ENCODE measurements around the gene RNF168. TPM values are rescaled to one million over a fixed set of nuclear protein-coding genes. Genes with fewer than 3 reads are reported as not detected.
"Not testable (repeated sequence)": the region's sequence is repeated elsewhere in the genome, so short reads cannot be mapped to it uniquely, and the experiment has no call there.

The RNF168 gene
- total and polyA plus RNA-seq, 3 experiments from 2014 or later: 12.9 to 31.1 (median 29.8) TPM

- H3K27me3 Mint-ChIP-seq, POLR2A ChIA-PET: not testable (repeated sequence)
Measured at GRCh38 chr3:196462680-196463477, 40.7 kb downstream of the RNF168 start.

GRCh38 chr3:196458063-196458462 is 45.5 kb downstream of the RNF168 start:
- no peaks in the 10 kb centered on the region for H3K27me3 Mint-ChIP-seq
- H3K36me3 ChIP-seq (ENCODE audit: insufficient read depth, low read length): no peaks in the 10 kb centered on the region
- no peaks in the 10 kb centered on the region for H3K9me3 ChIP-seq (ENCODE audit: low read length)
- CTCF ChIA-PET: interaction anchor here (0.7 kb wide), 1 partner anchor 183 kb away, joined by 3 read pairs; no protein-coding TSS in a partner anchor
- no peak overlapping the region for H3K4me3 ChIP-seq (ENCODE audit: low read length)
- no peaks in the 10 kb centered on the region for H3K4me1 ChIP-seq (ENCODE audit: insufficient read depth, low read length)
- POLR2A ChIA-PET: interaction anchor here (1.0 kb wide), 1 partner anchor 13 kb away, joined by 12 read pairs; no protein-coding TSS in a partner anchor
- no peaks in the 10 kb centered on the region for H3K9me3 Mint-ChIP-seq
- H3K27me3 ChIP-seq (ENCODE audit: insufficient read depth, low read length, poor library complexity, severe bottlenecking): no peaks in the 10 kb centered on the region
- no peak overlapping the region for H3K27ac ChIP-seq (ENCODE audit: low read depth, low read length)
- H3K4me3 Mint-ChIP-seq: no peak overlapping the region
- H3K4me1 Mint-ChIP-seq: peaks cover 8 to 19% (median 11%) of the 10 kb centered on the region in 3 donors
- peaks cover 3 to 6% (median 3%) of the 10 kb centered on the region in 3 donors for H3K36me3 Mint-ChIP-seq
- peak overlapping the region in 7 of 8 donors; percentile 30 to 86 (median 65) for H3K27ac Mint-ChIP-seq
- DNase-seq: no peak

More at GRCh38 chr3:196462680-196463477, 40.7 kb downstream of the RNF168 start:
- H3K4me1 ChIP-seq (ENCODE audit: insufficient read depth, low read length); H3K27ac ChIP-seq (ENCODE audit: low read depth, low read length); CTCF ChIA-PET; H3K9me3 ChIP-seq (ENCODE audit: low read length); H3K4me3 Mint-ChIP-seq; H3K9me3 Mint-ChIP-seq; H3K36me3 ChIP-seq (ENCODE audit: insufficient read depth, low read length); H3K4me3 ChIP-seq (ENCODE audit: low read length); H3K27me3 ChIP-seq (ENCODE audit: insufficient read depth, low read length, poor library complexity, severe bottlenecking); DNase-seq: not testable (repeated sequence)
- Mint-ChIP-seq H3K27ac (peak overlapping the region in 1 of 8 donors; percentile 1), H3K36me3 (peaks cover 3 to 12% (median 4%) of the 10 kb centered on the region in 3 donors), H3K4me1 (peaks cover 4 to 13% (median 7%) of the 10 kb centered on the region in 3 donors)

- peak overlapping the region; percentile 30 to 87 (median 72) for H3K27ac Mint-ChIP-seq
- peaks cover 8 to 19% (median 11%) of the 10 kb centered on the region in 3 donors for H3K4me1 Mint-ChIP-seq
- H3K4me1 ChIP-seq (ENCODE audit: insufficient read depth, low read length); H3K27ac ChIP-seq (ENCODE audit: low read depth, low read length); H3K9me3 Mint-ChIP-seq; H3K36me3 Mint-ChIP-seq; H3K9me3 ChIP-seq (ENCODE audit: low read length); H3K27me3 Mint-ChIP-seq; H3K4me3 ChIP-seq (ENCODE audit: low read length); H3K27me3 ChIP-seq (ENCODE audit: insufficient read depth, low read length, poor library complexity, severe bottlenecking); H3K36me3 ChIP-seq (ENCODE audit: insufficient read depth, low read length): not testable (repeated sequence)
- DNase-seq: peak in 2 of 5 donors; percentile 31 to 44
- ChIA-PET CTCF (interaction anchor here (0.7 kb wide), 1 partner anchor 183 kb away, joined by 3 read pairs; no protein-coding TSS in a partner anchor), POLR2A (interaction anchor here (1.0 kb wide), 1 partner anchor 14 kb away, joined by 12 read pairs; no protein-coding TSS in a partner anchor)
- peak overlapping the region in 1 of 7 donors; percentile 23 for H3K4me3 Mint-ChIP-seq
Measured at GRCh38 chr3:196457470-196457869, 46.1 kb downstream of the RNF168 start.

- Mint-ChIP-seq H3K4me3 (no peak overlapping the region), H3K4me1 (peaks cover 8 to 15% (median 11%) of the 10 kb centered on the region in 3 donors), H3K27me3 (no peaks in the 10 kb centered on the region), H3K9me3 (no peaks in the 10 kb centered on the region), H3K27ac (no peak overlapping the region), H3K36me3 (peaks cover 0 to 3% (median 2%) of the 10 kb centered on the region in 3 donors)
- Histone ChIP-seq H3K4me3 (ENCODE audit: low read length) (no peak overlapping the region), H3K4me1 (ENCODE audit: insufficient read depth, low read length) (no peaks in the 10 kb centered on the region), H3K9me3 (ENCODE audit: low read length) (no peaks in the 10 kb centered on the region), H3K27ac (ENCODE audit: low read depth, low read length) (no peak overlapping the region), H3K27me3 (ENCODE audit: insufficient read depth, low read length, poor library complexity, severe bottlenecking) (no peaks in the 10 kb centered on the region), H3K36me3 (ENCODE audit: insufficient read depth, low read length) (no peaks in the 10 kb centered on the region)
- DNase-seq: no peak
- CTCF ChIA-PET: interaction anchor here (1.4 kb wide), 1 partner anchor 10 kb away, joined by 5 read pairs; no protein-coding TSS in a partner anchor
- POLR2A ChIA-PET: no interaction called here
Measured at GRCh38 chr3:196454935-196455334, 48.6 kb downstream of the RNF168 start.

- H3K9me3 Mint-ChIP-seq; H3K27ac ChIP-seq (ENCODE audit: low read depth, low read length); H3K27me3 ChIP-seq (ENCODE audit: insufficient read depth, low read length, poor library complexity, severe bottlenecking); POLR2A ChIA-PET; H3K27ac Mint-ChIP-seq; H3K36me3 Mint-ChIP-seq; CTCF ChIA-PET; H3K27me3 Mint-ChIP-seq; H3K9me3 ChIP-seq (ENCODE audit: low read length); H3K4me1 ChIP-seq (ENCODE audit: insufficient read depth, low read length); H3K36me3 ChIP-seq (ENCODE audit: insufficient read depth, low read length); H3K4me3 Mint-ChIP-seq; DNase-seq; H3K4me3 ChIP-seq (ENCODE audit: low read length); H3K4me1 Mint-ChIP-seq: not testable (repeated sequence)
Measured at GRCh38 chr3:196445391-196445790, 58.2 kb downstream of the RNF168 start.

- H3K4me1 ChIP-seq (ENCODE audit: insufficient read depth, low read length): no peaks in the 10 kb centered on the region
- POLR2A ChIA-PET: no interaction called here
- no peak for DNase-seq
- H3K27ac Mint-ChIP-seq: no peak overlapping the region
- H3K4me1 Mint-ChIP-seq: no peaks in the 10 kb centered on the region
- H3K27me3 Mint-ChIP-seq: no peaks in the 10 kb centered on the region
- H3K4me3 Mint-ChIP-seq: no peak overlapping the region
- CTCF ChIA-PET: no interaction called here
- no peaks in the 10 kb centered on the region for H3K9me3 Mint-ChIP-seq
- H3K4me3 ChIP-seq (ENCODE audit: low read length): no peak overlapping the region
- H3K27me3 ChIP-seq (ENCODE audit: insufficient read depth, low read length, poor library complexity, severe bottlenecking): no peaks in the 10 kb centered on the region
- H3K27ac ChIP-seq (ENCODE audit: low read depth, low read length): no peak overlapping the region
- no peaks in the 10 kb centered on the region for H3K36me3 ChIP-seq (ENCODE audit: insufficient read depth, low read length)
- H3K36me3 Mint-ChIP-seq: no peaks in the 10 kb centered on the region
- no peaks in the 10 kb centered on the region for H3K9me3 ChIP-seq (ENCODE audit: low read length)
Measured at GRCh38 chr3:196444500-196444894, 59.1 kb downstream of the RNF168 start.

GRCh38 chr3:196440696-196441095 is 62.9 kb downstream of the RNF168 start:
- Mint-ChIP-seq H3K36me3 (no peaks in the 10 kb centered on the region), H3K4me1 (no peaks in the 10 kb centered on the region), H3K27ac (peak overlapping the region in 1 of 8 donors; percentile 27), H3K27me3 (no peaks in the 10 kb centered on the region), H3K4me3 (no peak overlapping the region), H3K9me3 (no peaks in the 10 kb centered on the region)
- H3K9me3 ChIP-seq (ENCODE audit: low read length): no peaks in the 10 kb centered on the region
- no peaks in the 10 kb centered on the region for H3K36me3 ChIP-seq (ENCODE audit: insufficient read depth, low read length)
- no peaks in the 10 kb centered on the region for H3K4me1 ChIP-seq (ENCODE audit: insufficient read depth, low read length)
- no peak overlapping the region for H3K27ac ChIP-seq (ENCODE audit: low read depth, low read length)
- POLR2A ChIA-PET: no interaction called here
- CTCF ChIA-PET: no interaction called here
- DNase-seq: no peak
- no peak overlapping the region for H3K4me3 ChIP-seq (ENCODE audit: low read length)
- H3K27me3 ChIP-seq (ENCODE audit: insufficient read depth, low read length, poor library complexity, severe bottlenecking): no peaks in the 10 kb centered on the region

- Histone ChIP-seq H3K36me3 (ENCODE audit: insufficient read depth, low read length) (no peaks in the 10 kb centered on the region), H3K4me1 (ENCODE audit: insufficient read depth, low read length) (no peaks in the 10 kb centered on the region), H3K27ac (ENCODE audit: low read depth, low read length) (no peak overlapping the region), H3K9me3 (ENCODE audit: low read length) (no peaks in the 10 kb centered on the region), H3K27me3 (ENCODE audit: insufficient read depth, low read length, poor library complexity, severe bottlenecking) (no peaks in the 10 kb centered on the region), H3K4me3 (ENCODE audit: low read length) (no peak overlapping the region)
- H3K27me3 Mint-ChIP-seq: no peaks in the 10 kb centered on the region
- CTCF ChIA-PET: no interaction called here
- H3K36me3 Mint-ChIP-seq: no peaks in the 10 kb centered on the region
- no peaks in the 10 kb centered on the region for H3K4me1 Mint-ChIP-seq
- POLR2A ChIA-PET: no interaction called here
- no peak for DNase-seq
- no peak overlapping the region for H3K27ac Mint-ChIP-seq
- H3K4me3 Mint-ChIP-seq: no peak overlapping the region
- H3K9me3 Mint-ChIP-seq: no peaks in the 10 kb centered on the region
Measured at GRCh38 chr3:196440041-196440537, 63.5 kb downstream of the RNF168 start.

Data from CD8-positive, alpha-beta memory T cell (primary cell).